HG02759 (cell line): ENCODE results near the gene PLEKHM1.
"Not testable (repeated sequence)": the region's sequence is repeated elsewhere in the genome, so short reads cannot be mapped to it uniquely, and the experiment has no call there.

Source experiments
- ATAC-seq: cut with Tn5 transposase; IDR thresholded peaks from one replicate; pipeline ENCODE4 v1.9.1; 2021; ENCODE audit warnings: mild to moderate bottlenecking, moderate library complexity; ENCODE audit not compliant: unreplicated experiment

The PLEKHM1 gene

GRCh38 chr17:45490615-45491433 is at the start of gene PLEKHM1:
Gene PLEKHM1 (minus strand): TSS chr17:45490721. CDS start chr17:45482484, 8,237 bp downstream.
- ATAC-seq, result peak; percentile 96

- ATAC-seq, result not testable (repeated sequence)
These were observed 47.6 kb upstream of the PLEKHM1 start for GRCh38 chr17:45538168-45538567.

GRCh38 chr17:45506072-45506471 is 15.6 kb upstream of the PLEKHM1 start:
- ATAC-seq, result not testable (repeated sequence)

- not testable (repeated sequence) for ATAC-seq
These were observed 14.7 kb upstream of the PLEKHM1 start for GRCh38 chr17:45505183-45505582.

GRCh38 chr17:45501092-45501707 is 10.7 kb upstream of the PLEKHM1 start:
- ATAC-seq, result not testable (repeated sequence)

- not testable (repeated sequence) for ATAC-seq
These were observed 10.0 kb upstream of the PLEKHM1 start for GRCh38 chr17:45500478-45500877.

- not testable (repeated sequence) for ATAC-seq
These were observed 8.7 kb upstream of the PLEKHM1 start for GRCh38 chr17:45499208-45499607.

GRCh38 chr17:45498377-45498776 is 7.9 kb upstream of the PLEKHM1 start:
- not testable (repeated sequence) for ATAC-seq

- ATAC-seq, result not testable (repeated sequence)
These were observed 6.9 kb upstream of the PLEKHM1 start for GRCh38 chr17:45497449-45497848.

GRCh38 chr17:45496507-45496906 is 6.0 kb upstream of the PLEKHM1 start:
- ATAC-seq, result not testable (repeated sequence)

GRCh38 chr17:45494556-45494955 is 4.0 kb upstream of the PLEKHM1 start:
- ATAC-seq, result not testable (repeated sequence)

- ATAC-seq, result not testable (repeated sequence)
These were observed 1.6 kb upstream of the PLEKHM1 start for GRCh38 chr17:45492156-45492555.

- peak; percentile 6 for ATAC-seq
These were observed 323 bp downstream of the PLEKHM1 start for GRCh38 chr17:45490198-45490597.

- not testable (repeated sequence) for ATAC-seq
These were observed 2.8 kb downstream of the PLEKHM1 start for GRCh38 chr17:45487704-45488103.

GRCh38 chr17:45483591-45484216 is 6.8 kb downstream of the PLEKHM1 start:
- not testable (repeated sequence) for ATAC-seq

- not testable (repeated sequence) for ATAC-seq
These were observed 7.3 kb downstream of the PLEKHM1 start for GRCh38 chr17:45483177-45483576.

GRCh38 chr17:45482317-45482716 is 8.2 kb downstream of the PLEKHM1 start:
- ATAC-seq, result not testable (repeated sequence)

- not testable (repeated sequence) for ATAC-seq
These were observed 15.1 kb downstream of the PLEKHM1 start for GRCh38 chr17:45475436-45475835.

- ATAC-seq, result not testable (repeated sequence)
These were observed 18.3 kb downstream of the PLEKHM1 start for GRCh38 chr17:45472249-45472648.

- ATAC-seq, result not testable (repeated sequence)
These were observed 21.3 kb downstream of the PLEKHM1 start for GRCh38 chr17:45469204-45469563.
